Adrenal gland (tissue), 5 donors: ENCODE measurements around the gene VTCN1.

Source experiments
- POLR2A ChIP-seq, 2 donors: fragments of 450-650 bp; IDR thresholded peaks; one replicate each; pipeline ENCODE4 v1.6.1; 2017; ENCODE audit warnings: antibody characterized with exemption in 2 of 2, mild to moderate bottlenecking in 2 of 2, moderate library complexity in 1 of 2
- TF ChIP-seq, protein P1 (sequence below), 6 experiments: fragments of 450-650 bp in 4 of 6; fragments of 200-600 bp in 2 of 6; sonication (generic) in 1 of 6; IDR thresholded peaks; 1 replicate in 5 of 6; 2 replicates in 1 of 6; pipeline versions ENCODE4 v1.5.1 to v1.8.0; 2016 to 2021; ENCODE audit warnings: antibody characterized with exemption in 6 of 6, mild to moderate bottlenecking in 2 of 6, moderate library complexity in 1 of 6
- donor health status: DM: no; HTN: no; CAD: no.

DNA sequence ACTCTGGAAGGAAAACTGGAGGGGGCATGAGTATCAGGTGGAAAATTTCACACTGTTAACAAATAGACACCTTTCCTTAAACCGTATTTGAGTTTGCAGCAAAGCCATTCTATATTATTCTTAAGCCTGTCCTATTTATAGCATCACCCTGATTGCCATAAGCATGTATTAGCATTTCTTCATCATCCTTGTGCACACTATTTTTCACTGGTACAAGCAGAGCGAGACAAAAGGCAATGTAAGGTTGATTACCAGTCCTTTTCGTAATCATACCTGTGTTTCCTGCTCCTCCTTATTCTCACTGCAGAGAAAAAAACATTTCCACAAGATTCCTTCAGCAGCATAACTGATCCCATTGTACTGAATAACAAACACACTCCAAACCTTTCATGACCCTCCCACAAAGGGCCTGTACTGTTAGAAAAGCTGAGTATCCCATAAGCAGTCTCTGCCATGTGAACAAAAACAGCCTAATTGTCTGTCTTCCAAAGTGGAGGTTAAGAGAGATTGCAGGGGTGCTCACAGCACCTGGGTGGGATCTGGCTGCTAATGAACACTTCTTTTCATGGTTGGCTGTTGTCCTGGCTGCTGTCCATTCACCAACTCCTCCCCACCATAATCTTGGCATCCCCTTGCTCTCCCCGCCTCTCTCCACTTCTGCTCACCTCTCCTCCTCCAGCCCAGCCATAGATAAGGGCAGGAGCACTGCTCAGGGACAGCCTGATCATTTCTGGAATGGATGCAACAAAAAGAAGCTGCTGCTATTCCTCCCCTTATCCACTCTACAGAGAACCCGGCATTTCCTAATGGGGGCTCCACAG, 30.4 kb downstream of the VTCN1 start:
- no peak for TF ChIP-seq POLR2A (IDR thresholded peaks at IDR 0.05)
- TF ChIP-seq, protein P1, sequence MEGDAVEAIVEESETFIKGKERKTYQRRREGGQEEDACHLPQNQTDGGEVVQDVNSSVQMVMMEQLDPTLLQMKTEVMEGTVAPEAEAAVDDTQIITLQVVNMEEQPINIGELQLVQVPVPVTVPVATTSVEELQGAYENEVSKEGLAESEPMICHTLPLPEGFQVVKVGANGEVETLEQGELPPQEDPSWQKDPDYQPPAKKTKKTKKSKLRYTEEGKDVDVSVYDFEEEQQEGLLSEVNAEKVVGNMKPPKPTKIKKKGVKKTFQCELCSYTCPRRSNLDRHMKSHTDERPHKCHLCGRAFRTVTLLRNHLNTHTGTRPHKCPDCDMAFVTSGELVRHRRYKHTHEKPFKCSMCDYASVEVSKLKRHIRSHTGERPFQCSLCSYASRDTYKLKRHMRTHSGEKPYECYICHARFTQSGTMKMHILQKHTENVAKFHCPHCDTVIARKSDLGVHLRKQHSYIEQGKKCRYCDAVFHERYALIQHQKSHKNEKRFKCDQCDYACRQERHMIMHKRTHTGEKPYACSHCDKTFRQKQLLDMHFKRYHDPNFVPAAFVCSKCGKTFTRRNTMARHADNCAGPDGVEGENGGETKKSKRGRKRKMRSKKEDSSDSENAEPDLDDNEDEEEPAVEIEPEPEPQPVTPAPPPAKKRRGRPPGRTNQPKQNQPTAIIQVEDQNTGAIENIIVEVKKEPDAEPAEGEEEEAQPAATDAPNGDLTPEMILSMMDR (IDR thresholded peaks at IDR 0.05) = no peak
